Stimulated activated CD4-positive, alpha-beta T cell treated with anti-CD3 and anti-CD28 coated beads, TNF-alpha, amount 100 ng/mL, for 4 hours (primary cell): ENCODE data around the gene SOX15.

Experiments used
- DNase-seq, 3 experiments: peaks; one replicate each; pipeline ENCODE4 v3.0.0-alpha.2; 2020; ENCODE audit warnings: low read depth in 3 of 3

The SOX15 gene

DNA sequence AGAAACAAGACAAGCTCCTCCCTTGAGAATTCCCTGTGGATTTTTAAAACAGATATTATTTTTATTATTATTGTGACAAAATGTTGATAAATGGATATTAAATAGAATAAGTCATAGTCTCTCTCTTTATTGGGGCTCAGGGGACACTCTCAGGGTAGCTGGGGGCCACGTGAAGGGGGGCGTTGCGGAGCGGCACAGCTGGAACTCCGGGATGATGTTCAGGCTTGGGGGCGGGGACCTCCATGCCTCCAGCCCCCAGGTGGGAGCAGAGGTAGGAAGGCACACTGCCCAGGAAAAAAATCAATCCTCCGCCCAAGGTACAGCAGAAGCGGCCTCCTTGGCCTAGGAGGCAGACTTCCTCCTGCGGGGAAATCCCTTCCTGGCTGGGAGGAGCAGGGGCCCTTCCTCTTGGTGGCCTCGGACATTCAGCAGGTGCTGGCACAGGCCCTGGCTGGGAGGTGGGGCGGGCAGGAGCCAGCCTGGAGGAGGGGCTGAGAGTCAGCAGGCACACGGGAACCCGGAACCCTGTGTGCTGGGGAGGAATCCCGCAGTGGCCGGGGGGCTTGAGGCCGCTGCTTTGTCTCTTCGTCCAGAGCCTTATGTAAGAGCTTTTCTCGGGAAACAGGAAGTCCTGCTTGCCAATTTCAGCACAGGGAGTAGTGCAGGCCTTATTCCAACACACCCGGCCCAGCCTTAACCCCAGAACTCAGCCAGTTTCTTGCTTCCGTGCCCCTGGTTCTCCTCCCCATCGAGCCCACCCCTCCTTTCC lies 31.9 kb downstream of the SOX15 start:
- no peak for DNase-seq

DNA sequence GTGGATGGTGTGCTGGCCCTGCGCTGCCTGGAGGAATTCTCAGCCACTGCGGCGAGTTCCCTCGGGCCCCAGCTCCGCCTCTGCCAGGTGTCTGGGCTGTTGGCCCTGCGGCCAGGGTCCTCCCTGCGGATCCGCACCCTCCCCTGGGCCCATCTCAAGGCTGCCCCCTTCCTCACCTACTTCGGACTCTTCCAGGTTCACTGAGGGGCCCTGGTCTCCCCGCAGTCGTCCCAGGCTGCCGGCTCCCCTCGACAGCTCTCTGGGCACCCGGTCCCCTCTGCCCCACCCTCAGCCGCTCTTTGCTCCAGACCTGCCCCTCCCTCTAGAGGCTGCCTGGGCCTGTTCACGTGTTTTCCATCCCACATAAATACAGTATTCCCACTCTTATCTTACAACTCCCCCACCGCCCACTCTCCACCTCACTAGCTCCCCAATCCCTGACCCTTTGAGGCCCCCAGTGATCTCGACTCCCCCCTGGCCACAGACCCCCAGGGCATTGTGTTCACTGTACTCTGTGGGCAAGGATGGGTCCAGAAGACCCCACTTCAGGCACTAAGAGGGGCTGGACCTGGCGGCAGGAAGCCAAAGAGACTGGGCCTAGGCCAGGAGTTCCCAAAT lies 32.6 kb downstream of the SOX15 start:
- no peak for DNase-seq

DNA sequence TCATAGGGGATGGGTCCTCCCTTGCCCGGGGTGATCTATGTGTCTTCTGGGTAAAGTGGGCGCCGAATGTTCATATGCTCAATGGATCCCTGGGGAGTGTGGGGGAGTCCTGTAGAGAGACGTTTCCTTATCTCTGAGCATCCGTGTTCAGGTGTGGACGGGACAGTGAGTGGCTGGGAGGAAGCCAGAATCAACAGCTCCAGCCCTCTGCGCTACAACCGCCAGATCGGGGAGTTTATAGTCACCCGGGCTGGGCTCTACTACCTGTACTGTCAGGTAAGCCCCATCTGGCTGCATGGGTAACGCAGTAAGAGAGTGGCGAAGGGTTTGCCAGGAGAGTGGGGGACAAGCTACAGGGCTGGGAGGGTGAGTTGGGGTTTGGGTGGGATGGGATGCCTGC lies 33.3 kb downstream of the SOX15 start:
- no peak for DNase-seq

DNA sequence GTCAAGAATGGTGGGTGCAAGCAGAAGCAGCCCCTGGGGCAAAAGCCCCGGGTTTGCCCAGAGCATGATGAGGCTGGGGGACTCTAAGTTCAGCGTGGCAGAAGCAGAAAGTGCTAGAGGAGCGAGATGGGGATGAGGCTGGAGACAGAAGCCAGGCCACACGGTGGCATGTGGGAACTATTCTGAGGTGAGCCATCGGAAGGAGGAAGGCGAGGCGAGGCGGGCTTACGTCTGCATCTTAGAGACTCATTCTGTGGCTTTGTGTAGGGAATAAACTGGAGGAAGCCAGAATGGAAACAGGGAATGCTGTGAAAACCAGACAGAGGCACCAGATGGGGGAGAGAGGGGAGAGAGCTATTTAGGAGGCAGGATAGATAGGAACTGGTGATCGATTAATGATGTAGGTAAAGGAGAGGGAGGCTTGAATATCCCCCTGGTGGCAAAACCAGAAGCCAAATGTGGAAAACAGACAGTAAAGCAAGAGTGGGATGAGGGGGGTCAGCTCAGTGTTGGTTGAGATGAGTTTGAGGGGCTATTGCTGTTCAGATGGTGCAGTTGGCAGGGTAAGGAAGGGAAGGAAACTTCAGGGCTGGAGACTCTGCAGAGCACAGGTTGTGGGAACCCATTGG lies 34.5 kb downstream of the SOX15 start:
- no peak for DNase-seq

DNA sequence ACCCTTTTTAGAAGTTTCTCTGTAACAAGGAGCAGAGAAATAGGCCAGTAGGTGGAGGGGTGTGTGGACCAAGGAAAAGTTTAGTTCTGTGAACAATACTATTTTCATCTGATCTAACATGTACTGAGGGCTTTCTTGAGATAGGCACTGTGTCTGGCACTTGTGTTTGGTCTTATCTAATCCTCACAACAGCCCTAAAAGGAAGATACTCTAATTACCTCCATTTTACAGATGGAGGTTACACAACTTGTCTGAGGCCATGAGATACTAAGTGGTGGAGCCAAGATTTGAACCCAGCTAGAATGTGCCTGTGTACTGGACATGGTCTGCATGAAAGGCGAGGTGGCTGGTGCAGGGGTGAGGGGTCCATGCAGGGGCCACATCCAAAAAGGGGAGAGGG lies 36.5 kb downstream of the SOX15 start:
- no peak for DNase-seq

DNA sequence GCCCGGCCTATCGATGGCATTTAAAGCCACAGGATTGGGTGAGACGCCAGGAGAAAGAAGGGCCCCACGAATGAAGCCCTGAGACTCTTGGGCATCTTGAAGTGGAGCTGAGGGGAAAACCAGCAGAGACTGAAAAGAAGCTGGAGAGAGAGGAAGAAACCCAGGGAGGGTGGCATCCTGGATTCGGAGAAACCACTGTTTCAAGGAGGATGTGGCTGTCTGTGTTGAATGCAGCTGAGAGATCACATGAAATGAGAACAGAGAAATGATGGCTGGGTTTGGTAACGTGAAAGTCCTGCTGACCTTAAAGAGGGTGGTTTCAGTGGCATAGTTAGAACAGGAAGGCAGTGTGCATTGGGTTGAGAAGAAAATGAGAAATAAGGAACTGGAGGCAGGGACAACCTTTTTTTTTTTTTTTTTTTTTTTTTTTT lies 37.3 kb downstream of the SOX15 start:
- DNase-seq: no peak

DNA sequence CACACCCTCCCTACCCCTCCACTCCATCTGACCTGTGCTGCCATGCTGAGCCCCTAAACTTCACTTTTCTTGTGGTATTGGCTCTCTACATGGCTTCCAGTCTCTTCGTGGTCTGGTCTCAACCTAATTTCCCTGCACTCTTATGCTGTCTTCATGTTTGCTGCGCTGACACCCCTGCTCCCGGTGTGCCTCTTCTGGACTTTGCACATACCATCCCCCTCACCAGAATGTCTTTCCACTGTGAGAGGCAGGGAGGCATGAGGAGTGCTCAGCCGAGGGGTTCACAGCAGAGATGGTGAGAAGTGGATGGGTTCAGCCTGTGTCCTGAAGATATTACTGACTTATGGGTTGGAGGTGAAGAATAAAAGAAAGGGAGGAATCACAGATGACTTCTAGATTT lies 38.5 kb downstream of the SOX15 start:
- no peak for DNase-seq

DNA sequence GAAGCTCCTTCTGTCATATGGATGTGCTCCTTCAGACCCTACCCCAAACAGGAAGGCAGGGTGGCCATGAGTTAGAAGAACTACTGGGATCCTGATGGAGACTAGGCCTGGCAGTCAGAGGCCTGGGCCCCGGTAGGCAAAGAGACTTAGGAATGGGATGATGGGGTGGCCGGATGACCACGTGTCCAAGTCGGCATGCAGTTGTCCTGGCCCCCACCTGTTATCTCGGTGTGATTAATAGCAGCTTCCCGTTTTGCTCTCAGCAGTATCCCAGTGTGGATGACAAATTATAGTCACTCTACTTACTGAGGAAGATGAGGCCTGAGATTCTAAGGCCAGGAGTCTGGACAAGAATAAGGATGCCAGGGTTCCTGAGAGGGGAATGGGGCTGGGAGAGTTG lies 39.5 kb downstream of the SOX15 start:
- no peak for DNase-seq

DNA sequence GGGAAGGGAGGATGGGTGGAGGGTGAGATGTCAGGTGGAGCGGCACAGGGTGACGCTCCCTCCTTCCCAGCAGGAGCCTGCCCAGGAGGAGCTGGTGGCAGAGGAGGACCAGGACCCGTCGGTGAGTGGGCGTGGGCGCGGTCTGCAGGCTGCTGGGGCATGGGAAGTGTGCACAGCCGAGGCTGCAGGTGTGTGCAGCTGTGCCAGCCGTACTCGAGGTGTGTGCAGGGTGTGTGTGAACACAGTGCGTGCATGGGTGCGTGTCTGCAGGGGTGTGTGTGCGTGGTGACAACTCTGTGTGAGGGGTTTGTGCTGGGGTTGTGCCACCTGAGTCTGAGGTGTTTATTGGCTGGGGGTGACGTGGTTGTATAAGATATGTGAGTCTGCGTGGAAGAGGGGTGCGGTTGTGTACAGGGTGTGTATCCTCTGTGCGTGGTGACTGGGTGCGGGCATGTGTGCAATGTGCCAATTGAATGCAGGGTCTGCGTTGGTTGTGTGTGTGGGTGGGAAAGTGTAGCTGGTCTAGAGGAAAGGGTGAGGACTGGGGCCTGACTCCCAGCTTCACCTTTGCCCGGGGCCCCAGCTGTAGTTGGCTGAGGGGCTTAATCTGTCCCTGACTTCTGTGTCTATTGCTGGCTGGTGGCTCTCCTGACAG lies 40.4 kb downstream of the SOX15 start:
- DNase-seq: no peak

DNA sequence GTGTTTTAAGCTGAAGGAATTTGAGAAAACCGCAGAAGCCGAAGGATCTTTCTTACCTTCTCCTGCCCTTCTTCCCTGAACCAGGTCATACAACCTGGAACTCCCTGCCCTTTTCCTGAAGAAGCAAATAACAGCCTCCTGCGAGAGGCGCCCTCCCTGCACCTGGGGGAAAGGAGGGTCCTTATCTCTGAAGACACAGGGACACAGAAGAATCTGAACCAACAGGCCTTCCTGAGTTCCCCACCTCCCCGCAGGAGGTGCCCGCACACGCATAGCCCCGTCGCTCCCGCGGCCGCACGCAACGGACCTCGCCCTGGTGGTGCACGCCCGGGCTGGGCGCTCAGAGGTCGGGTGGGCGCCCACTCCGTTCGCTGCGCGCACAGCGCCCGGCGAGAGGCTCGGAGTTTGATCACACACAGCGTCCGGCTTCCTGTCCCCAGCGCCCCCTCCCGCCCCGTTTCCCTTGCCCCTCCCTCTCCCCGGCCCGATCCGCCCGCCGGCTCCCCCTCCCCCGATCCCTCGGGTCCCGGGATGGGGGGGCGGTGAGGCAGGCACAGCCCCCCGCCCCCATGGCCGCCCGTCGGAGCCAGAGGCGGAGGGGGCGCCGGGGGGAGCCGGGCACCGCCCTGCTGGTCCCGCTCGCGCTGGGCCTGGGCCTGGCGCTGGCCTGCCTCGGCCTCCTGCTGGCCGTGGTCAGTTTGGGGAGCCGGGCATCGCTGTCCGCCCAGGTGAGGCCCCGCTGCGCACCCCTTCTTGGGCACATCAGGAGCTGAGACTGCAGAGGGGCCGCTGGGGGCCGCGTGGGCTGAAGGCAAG lies 41.1 kb downstream of the SOX15 start, which contains the start of gene TNFSF12:
Gene TNFSF12, plus strand, starts transcription at position 474 of the 816 bp plus-strand sequence. Its CDS starts 96 bp downstream, at position 570.
- peak in 1 of 3 experiments; percentile 21 for DNase-seq

DNA sequence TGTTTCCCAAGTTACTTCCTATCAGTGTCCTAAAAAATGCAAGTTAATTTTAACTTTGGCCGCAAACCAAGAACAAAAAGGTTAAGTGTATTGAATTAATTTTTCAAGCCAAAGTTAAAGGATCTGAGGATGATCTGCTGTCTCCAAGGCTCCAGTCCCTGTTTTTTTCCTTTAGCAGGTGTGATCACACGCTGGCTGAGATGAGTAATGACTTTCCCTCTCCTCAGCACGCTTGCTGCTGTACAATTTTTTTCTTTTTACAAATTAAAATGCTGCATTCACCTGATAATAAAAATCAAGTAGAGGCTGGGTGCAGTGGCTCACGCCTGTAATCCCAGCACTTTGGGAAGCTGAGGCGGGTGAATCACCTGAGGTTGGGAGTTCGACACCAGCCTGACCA lies 45.0 kb downstream of the SOX15 start:
- no peak for DNase-seq

DNA sequence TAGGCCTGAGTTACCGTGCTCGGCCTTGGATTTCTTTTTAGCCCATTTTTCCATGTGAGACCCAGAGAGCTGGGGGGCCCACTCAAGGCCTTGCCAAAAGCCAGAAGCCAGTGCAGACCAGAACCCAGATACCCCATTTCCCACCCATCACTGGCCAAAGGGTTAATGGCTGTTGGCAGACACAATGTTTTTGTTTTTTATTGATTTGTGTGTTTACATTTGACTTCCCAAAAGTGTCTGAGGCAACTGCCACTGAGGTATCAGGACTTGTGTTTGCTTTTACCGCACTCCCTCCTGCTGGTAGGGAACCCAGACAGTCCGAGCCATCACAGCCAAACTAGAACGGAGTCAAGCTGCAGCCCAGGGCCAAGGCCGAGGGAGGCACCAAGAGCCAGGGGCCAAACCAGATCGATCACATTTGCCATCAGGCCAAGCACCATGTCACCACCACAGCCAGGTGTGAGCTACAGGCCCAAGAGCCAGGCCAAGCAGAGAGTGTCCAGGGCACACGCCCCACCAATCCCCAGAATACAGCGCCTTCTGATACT lies 48.7 kb downstream of the SOX15 start:
- DNase-seq: no peak

DNA sequence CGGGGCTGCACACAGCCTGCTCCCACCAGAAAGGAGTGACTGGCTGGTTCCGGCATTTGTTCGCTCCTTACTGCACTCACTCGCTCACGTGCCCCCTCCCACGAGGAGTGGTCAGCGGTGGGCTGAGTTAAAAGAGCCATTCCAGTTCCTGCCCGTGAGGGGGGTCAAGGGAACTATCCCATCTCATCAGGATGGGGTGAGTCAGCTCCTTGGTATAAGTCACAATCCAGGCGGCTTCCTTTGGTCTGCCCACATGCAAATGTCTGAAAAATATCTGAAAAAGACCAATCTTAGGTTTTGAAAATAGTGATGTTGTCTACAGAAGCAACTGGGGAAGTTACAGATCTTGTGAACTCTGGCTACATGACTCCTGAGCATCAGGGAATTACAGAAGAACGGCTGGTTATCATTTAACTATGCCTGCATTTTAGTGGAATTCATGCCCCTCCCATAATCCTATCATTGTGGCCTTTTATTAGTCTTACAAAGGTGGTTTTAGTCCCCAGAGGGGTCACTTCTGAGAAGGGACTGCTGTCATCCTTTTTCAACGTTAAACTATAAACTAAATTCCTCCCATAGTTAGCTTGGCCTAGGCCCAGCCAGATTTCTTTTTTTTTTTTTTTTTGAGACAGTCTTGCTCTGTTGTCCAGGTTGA lies 50.9 kb downstream of the SOX15 start:
- DNase-seq: no peak
